ENCODE data around the gene MMP2. TPM values are rescaled to one million over a fixed set of nuclear protein-coding genes. Genes with fewer than 3 reads are reported as not detected.

MMP2 gene
- total and polyA plus RNA-seq, 2 of the 13 experiments (the other 11 are each of a cell fraction or from before 2014, with no cell fraction given), result 0.31 to 1.3 TPM

DNA sequence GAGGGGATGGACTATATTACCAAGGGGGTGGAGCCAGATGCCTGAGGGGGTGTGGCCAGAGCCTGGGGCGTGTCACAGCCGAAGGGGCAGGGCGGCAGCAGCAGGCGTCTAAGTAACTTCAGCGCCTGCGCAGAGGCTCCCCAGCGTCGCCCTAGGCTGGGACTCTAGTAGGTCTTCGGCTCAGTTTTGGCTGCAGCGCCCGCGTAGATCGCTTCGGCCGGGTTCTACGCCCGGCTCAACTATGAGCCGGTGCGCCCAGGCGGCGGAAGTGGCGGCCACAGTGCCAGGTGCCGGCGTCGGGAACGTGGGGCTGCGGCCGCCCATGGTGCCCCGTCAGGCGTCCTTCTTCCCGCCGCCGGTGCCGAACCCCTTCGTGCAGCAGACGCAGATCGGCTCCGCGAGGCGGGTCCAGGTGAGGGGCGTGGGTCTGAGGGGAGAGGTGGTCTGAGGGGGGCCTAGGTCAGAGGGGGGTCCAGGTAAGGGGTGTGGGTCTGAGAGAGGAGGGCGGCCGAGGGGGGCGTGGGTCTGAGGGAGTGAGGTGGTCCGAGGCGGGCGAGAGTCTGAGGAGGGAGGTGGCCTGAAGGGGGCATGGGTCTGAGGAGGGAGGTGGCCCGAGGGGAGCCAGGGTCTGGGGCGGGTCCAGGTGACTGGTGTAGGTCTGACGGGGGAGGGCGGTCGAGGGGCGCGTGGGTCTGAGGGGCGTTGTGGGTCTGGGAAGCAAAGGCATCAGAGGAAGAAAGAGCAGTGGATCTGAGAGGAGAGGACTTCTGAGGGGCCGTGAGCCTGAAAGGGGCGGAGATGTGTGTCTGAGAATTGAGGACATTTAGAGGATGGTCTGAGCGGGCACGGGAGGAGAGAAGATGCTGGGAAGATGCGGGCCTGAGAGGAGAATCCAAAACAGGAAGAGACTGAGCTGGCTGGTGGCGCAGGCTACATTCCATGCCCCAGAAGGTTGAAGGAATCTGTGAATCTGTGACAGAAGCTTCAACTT is 30.2 kb downstream of the MMP2 start, which contains the start of gene LPCAT2 (continued):
- TF ChIP-seq ZNF274 (CRISPR knock-in tag; IDR thresholded peaks at IDR 0.05) (peak; percentile 86; the same call in 1 of the 2 replicates), ASH2L (IDR thresholded peaks at IDR 0.05; ENCODE audit: insufficient read length, low read depth, low read length) (peak; percentile 60), ZNF629 (CRISPR knock-in tag; conservative IDR thresholded peaks at IDR 0.05) (no peak), ZBTB1 (CRISPR knock-in tag; IDR thresholded peaks at IDR 0.05; ENCODE audit: borderline replicate concordance) (no peak), ISL2 (CRISPR knock-in tag; IDR thresholded peaks at IDR 0.05) (peak; percentile 55; the same call in 1 of the 2 replicates), ZNF615 (CRISPR knock-in tag; IDR thresholded peaks at IDR 0.05; ENCODE audit: borderline replicate concordance) (no peak), ZNF367 (CRISPR knock-in tag; IDR thresholded peaks at IDR 0.05; ENCODE audit: borderline replicate concordance) (no peak), FOXA1 (IDR thresholded peaks at IDR 0.05) (no peak), FOXA1 (CRISPR knock-in tag; IDR thresholded peaks at IDR 0.05) (no peak), TSC22D2 (CRISPR knock-in tag; IDR thresholded peaks at IDR 0.05; ENCODE audit: borderline replicate concordance) (no peak), ZNF547 (CRISPR knock-in tag; IDR thresholded peaks at IDR 0.05) (0 out of 2 replicates have a peak, but pooled peaks have one; percentile 41), WIZ (CRISPR knock-in tag; IDR thresholded peaks at IDR 0.05) (no peak), ZFP62 (CRISPR knock-in tag; IDR thresholded peaks at IDR 0.05) (no peak), ZNF292 (CRISPR knock-in tag; IDR thresholded peaks at IDR 0.05; ENCODE audit: borderline replicate concordance, low read depth) (0 out of 2 replicates have a peak, but pooled peaks have one; percentile 27), CHCHD3 (CRISPR knock-in tag; IDR thresholded peaks at IDR 0.05) (no peak), ATF7-NPFF (CRISPR knock-in tag; IDR thresholded peaks at IDR 0.05; ENCODE audit: low read depth) (no peak), KDM5B (CRISPR knock-in tag; IDR thresholded peaks at IDR 0.05; ENCODE audit: borderline replicate concordance) (peak; percentile 78; the same call in 1 of the 2 replicates), MED8 (CRISPR knock-in tag; IDR thresholded peaks at IDR 0.05; ENCODE audit: insufficient replicate concordance) (no peak), ZNF775 (CRISPR knock-in tag; IDR thresholded peaks at IDR 0.05; ENCODE audit: borderline replicate concordance) (no peak), ZNF777 (CRISPR knock-in tag; IDR thresholded peaks at IDR 0.05) (peak; percentile 89), JUND (CRISPR knock-in tag; IDR thresholded peaks at IDR 0.05) (no peak), SATB2 (CRISPR knock-in tag; IDR thresholded peaks at IDR 0.05) (no peak; the same call in 1 of the 2 replicates), ETV5 (CRISPR knock-in tag; IDR thresholded peaks at IDR 0.05; ENCODE audit: borderline replicate concordance) (no peak), SNAI1 (CRISPR knock-in tag; IDR thresholded peaks at IDR 0.05; ENCODE audit: borderline replicate concordance) (peak; percentile 57; the same call in 1 of the 2 replicates), ZNF678 (CRISPR knock-in tag; IDR thresholded peaks at IDR 0.05) (0 out of 2 replicates have a peak, but pooled peaks have one; percentile 18), HDAC2 (CRISPR knock-in tag; IDR thresholded peaks at IDR 0.05) (no peak; the same call in 1 of the 2 replicates)
- TF ChIP-seq, protein P1, sequence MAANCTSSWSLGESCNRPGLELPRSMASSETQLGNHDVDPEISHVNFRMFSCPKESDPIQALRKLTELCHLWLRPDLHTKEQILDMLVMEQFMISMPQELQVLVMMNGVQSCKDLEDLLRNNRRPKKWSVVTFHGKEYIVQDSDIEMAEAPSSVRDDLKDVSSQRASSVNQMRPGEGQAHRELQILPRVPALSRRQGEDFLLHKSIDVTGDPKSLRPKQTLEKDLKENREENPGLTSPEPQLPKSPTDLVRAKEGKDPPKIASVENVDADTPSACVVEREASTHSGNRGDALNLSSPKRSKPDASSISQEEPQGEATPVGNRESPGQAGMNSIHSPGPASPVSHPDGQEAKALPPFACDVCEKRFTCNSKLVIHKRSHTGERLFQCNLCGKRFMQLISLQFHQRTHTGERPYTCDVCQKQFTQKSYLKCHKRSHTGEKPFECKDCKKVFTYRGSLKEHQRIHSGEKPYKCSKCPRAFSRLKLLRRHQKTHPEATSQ (CRISPR knock-in tag; IDR thresholded peaks at IDR 0.05; ENCODE audit: borderline replicate concordance), result no peak
- TF ChIP-seq, protein P2, sequence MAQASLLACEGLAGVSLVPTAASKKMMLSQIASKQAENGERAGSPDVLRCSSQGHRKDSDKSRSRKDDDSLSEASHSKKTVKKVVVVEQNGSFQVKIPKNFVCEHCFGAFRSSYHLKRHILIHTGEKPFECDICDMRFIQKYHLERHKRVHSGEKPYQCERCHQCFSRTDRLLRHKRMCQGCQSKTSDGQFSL (CRISPR knock-in tag; IDR thresholded peaks at IDR 0.05), result peak; percentile 22; the same call in 1 of the 2 replicates
- TF ChIP-seq, protein P3, sequence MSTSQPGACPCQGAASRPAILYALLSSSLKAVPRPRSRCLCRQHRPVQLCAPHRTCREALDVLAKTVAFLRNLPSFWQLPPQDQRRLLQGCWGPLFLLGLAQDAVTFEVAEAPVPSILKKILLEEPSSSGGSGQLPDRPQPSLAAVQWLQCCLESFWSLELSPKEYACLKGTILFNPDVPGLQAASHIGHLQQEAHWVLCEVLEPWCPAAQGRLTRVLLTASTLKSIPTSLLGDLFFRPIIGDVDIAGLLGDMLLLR (CRISPR knock-in tag; IDR thresholded peaks at IDR 0.05), result no peak; the same call in 1 of the 2 replicates

Measured in HepG2 (cell line).